ENCODE measurements around the gene HOXA7. TPM values are rescaled to one million over a fixed set of nuclear protein-coding genes. Genes with fewer than 3 reads are reported as not detected.

The HOXA7 gene
- total and polyA plus RNA-seq, 7 donors, result 4.7 to 23.9 (median 9.1) TPM

GRCh38 chr7:27147199-27148030 lies 9.1 kb downstream of the HOXA7 start, which contains the start of gene HOXA6:
Gene HOXA6, minus strand, starts transcription at chr7:27147774. Its CDS starts 25 bp downstream, at chr7:27147749.
- Histone ChIP-seq H3K4me1 (peaks cover 0 to 64% (median 43%) of the 10 kb centered on the region in 4 donors), H3K36me3 (peaks cover 15 to 22% (median 17%) of the 10 kb centered on the region in 4 donors), H3K27me3 (no peaks in the 10 kb centered on the region), H3K4me3 (peak within 1 kb of the TSS; percentile 33 to 73 (median 66)), H3K27ac (peak within 1 kb of the TSS in 3 of 4 donors; percentile 91 to 96 (median 95)), H3K9me3 (no peaks in the 10 kb centered on the region)
- 5 to 14% methylated on average over 63 of the region's 63 CpGs for WGBS, 2 donors
- TF ChIP-seq EP300 (IDR thresholded peaks at IDR 0.05), result no peak
- TF ChIP-seq POLR2AphosphoS5 (IDR thresholded peaks at IDR 0.05), result no peak
- no peak for TF ChIP-seq POLR2A (IDR thresholded peaks at IDR 0.05)
- no peak for TF ChIP-seq CTCF (IDR thresholded peaks at IDR 0.05)
- intact Hi-C loops (cut with DNase I), result no loop called here
- peak; percentile 89 for DNase-seq

GRCh38 chr7:27146491-27147198 lies 9.8 kb downstream of the HOXA7 start:
- Histone ChIP-seq H3K27me3 (no peaks in the 10 kb centered on the region), H3K9me3 (no peaks in the 10 kb centered on the region), H3K4me3 (peak overlapping the region in 2 of 4 donors; percentile 64 to 67), H3K4me1 (peaks cover 0 to 61% (median 43%) of the 10 kb centered on the region in 4 donors), H3K27ac (peak overlapping the region in 3 of 4 donors; percentile 91 to 96 (median 95)), H3K36me3 (peaks cover 15 to 27% (median 17%) of the 10 kb centered on the region in 4 donors)
- no peak for TF ChIP-seq CTCF (IDR thresholded peaks at IDR 0.05)
- TF ChIP-seq POLR2A (IDR thresholded peaks at IDR 0.05), result no peak
- TF ChIP-seq EP300 (IDR thresholded peaks at IDR 0.05), result no peak
- no peak for TF ChIP-seq POLR2AphosphoS5 (IDR thresholded peaks at IDR 0.05)
- DNase-seq, result peak; percentile 70
- intact Hi-C loops (cut with DNase I), result no loop called here
- 24 to 61% methylated on average over 5 of the region's 5 CpGs for WGBS, 2 donors

- WGBS, 2 donors, result 13 to 68% methylated on average over 11 of the region's 11 CpGs
- Histone ChIP-seq H3K4me3 (no peak overlapping the region), H3K9me3 (no peaks in the 10 kb centered on the region), H3K27me3 (no peaks in the 10 kb centered on the region), H3K27ac (peak overlapping the region in 3 of 4 donors; percentile 91 to 96 (median 95)), H3K4me1 (peaks cover 0 to 56% (median 43%) of the 10 kb centered on the region in 4 donors), H3K36me3 (peaks cover 15 to 34% (median 17%) of the 10 kb centered on the region in 4 donors)
- DNase-seq, result no peak
- TF ChIP-seq EP300 (IDR thresholded peaks at IDR 0.05), result no peak
- no peak for TF ChIP-seq CTCF (IDR thresholded peaks at IDR 0.05)
- TF ChIP-seq POLR2AphosphoS5 (IDR thresholded peaks at IDR 0.05), result no peak
- no peak for TF ChIP-seq POLR2A (IDR thresholded peaks at IDR 0.05)
- intact Hi-C loops (cut with DNase I), result no loop called here
Observed at GRCh38 chr7:27145914-27146412, 10.5 kb downstream of the HOXA7 start.

GRCh38 chr7:27145165-27145913 lies 11.1 kb downstream of the HOXA7 start:
- peak; percentile 67 for DNase-seq
- WGBS, 2 donors, result 14 to 62% methylated on average over 47 of the region's 47 CpGs
- Histone ChIP-seq H3K36me3 (peaks cover 15 to 35% (median 17%) of the 10 kb centered on the region in 4 donors), H3K4me1 (peaks cover 0 to 55% (median 42%) of the 10 kb centered on the region in 4 donors), H3K4me3 (no peak overlapping the region), H3K27me3 (no peaks in the 10 kb centered on the region), H3K27ac (peak overlapping the region in 3 of 4 donors; percentile 52 to 93 (median 91)), H3K9me3 (no peaks in the 10 kb centered on the region)
- intact Hi-C loops (cut with DNase I), result no loop called here
- TF ChIP-seq EP300 (IDR thresholded peaks at IDR 0.05) (no peak), POLR2AphosphoS5 (IDR thresholded peaks at IDR 0.05) (no peak), CTCF (IDR thresholded peaks at IDR 0.05) (no peak), POLR2A (IDR thresholded peaks at IDR 0.05) (no peak)
